PC-9 (cell line): ENCODE results near the gene TCTA.

Experiments
- EZH2 ChIP-seq: fragments of 200-600 bp; sonication (generic); IDR thresholded peaks from 2 replicates; pipeline ENCODE4 v1.8.0; 2017; ENCODE audit warnings: antibody characterized with exemption, low read depth
- TF ChIP-seq, protein P1 (sequence below): fragments of 200-600 bp; sonication (generic); conservative IDR thresholded peaks from 2 replicates; pipeline ENCODE4 v1.6.1; 2017; ENCODE audit warnings: mixed run types, antibody characterized with exemption, mild to moderate bottlenecking, moderate library complexity

DNA sequence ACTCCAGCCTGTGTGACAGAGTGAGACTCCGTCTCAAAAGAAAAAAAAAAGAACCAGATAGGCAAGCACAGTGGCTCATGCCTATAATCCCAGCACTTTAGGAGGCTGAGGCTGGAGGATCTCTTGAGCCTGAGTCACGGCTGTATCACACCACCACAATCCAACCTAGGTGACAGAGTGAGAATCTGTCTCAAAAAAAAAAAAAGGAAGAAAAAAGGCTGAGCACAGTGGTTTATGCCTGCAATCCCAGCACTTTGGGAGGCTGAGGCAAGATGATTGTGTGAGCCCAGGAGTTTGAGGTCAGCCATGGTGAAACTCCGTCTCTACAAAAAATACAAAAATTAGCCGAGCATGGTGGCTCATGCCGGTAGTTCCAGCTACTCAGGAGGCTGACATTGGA lies 22.5 kb downstream of the TCTA start:
- no peak for TF ChIP-seq EZH2
- TF ChIP-seq, protein P1, sequence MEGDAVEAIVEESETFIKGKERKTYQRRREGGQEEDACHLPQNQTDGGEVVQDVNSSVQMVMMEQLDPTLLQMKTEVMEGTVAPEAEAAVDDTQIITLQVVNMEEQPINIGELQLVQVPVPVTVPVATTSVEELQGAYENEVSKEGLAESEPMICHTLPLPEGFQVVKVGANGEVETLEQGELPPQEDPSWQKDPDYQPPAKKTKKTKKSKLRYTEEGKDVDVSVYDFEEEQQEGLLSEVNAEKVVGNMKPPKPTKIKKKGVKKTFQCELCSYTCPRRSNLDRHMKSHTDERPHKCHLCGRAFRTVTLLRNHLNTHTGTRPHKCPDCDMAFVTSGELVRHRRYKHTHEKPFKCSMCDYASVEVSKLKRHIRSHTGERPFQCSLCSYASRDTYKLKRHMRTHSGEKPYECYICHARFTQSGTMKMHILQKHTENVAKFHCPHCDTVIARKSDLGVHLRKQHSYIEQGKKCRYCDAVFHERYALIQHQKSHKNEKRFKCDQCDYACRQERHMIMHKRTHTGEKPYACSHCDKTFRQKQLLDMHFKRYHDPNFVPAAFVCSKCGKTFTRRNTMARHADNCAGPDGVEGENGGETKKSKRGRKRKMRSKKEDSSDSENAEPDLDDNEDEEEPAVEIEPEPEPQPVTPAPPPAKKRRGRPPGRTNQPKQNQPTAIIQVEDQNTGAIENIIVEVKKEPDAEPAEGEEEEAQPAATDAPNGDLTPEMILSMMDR: no peak
